ENCODE data around the gene FSTL5.

GRCh38 chr4:161629694-161630441 is 533.9 kb downstream of the FSTL5 start:
- no peak for TF ChIP-seq POLR2A (IDR thresholded peaks at IDR 0.05; ENCODE audit: low read depth, low read length)
- no peak for TF ChIP-seq CTCF (IDR thresholded peaks at IDR 0.05 in 2 of 3, conservative IDR thresholded peaks at IDR 0.05 in 1 of 3; ENCODE audit: control insufficient read depth in 2 of 3, extremely low read depth in 1 of 3, insufficient read depth in 1 of 3, low read depth in 3 of 3, low read length in 3 of 3)
- TF ChIP-seq CREB1 (IDR thresholded peaks at IDR 0.05; ENCODE audit: low read depth), result no peak

All from GM12878 (cell line).